HCT116 (cell line): ENCODE results near the gene PGM2.

ENCODE experiments used
- CBX3 ChIP-seq: IDR thresholded peaks from 2 replicates; pipeline ENCODE4 v1.6.1; 2012; ENCODE audit warnings: low read depth
- EGR1 ChIP-seq: IDR thresholded peaks from 2 replicates; pipeline ENCODE4 v1.6.1; 2012; ENCODE audit warnings: low read depth
- EZH2 ChIP-seq: fragments of 200-600 bp; sonication (generic); IDR thresholded peaks from 2 replicates; pipeline ENCODE4 v1.6.1; 2017; ENCODE audit warnings: antibody characterized with exemption, mixed run types
- EZH2phosphoT487 ChIP-seq: fragments of 200-600 bp; IDR thresholded peaks from 2 replicates; pipeline ENCODE4 v1.6.1; 2018; ENCODE audit warnings: antibody characterized with exemption, borderline replicate concordance
- JUND ChIP-seq: IDR thresholded peaks from 2 replicates; pipeline ENCODE4 v1.6.1; 2012
- POLR2A ChIP-seq: IDR thresholded peaks from 2 replicates; pipeline ENCODE4 v1.7.0; 2011; ENCODE audit warnings: borderline replicate concordance; ENCODE audit not compliant: insufficient read depth, insufficient read length; ENCODE audit errors: extremely low read depth
- POLR2AphosphoS5 ChIP-seq: IDR thresholded peaks from 2 replicates; pipeline ENCODE4 v1.6.1; 2011; ENCODE audit warnings: mild to moderate bottlenecking, low read depth, low read length, moderate library complexity
- RAD21 ChIP-seq: IDR thresholded peaks from 2 replicates; pipeline ENCODE4 v1.6.1; 2012; ENCODE audit warnings: low read depth, mild to moderate bottlenecking
- REST ChIP-seq: IDR thresholded peaks from 2 replicates; pipeline ENCODE4 v1.6.1; 2012; ENCODE audit warnings: low read depth
- ZBTB33 ChIP-seq: IDR thresholded peaks from 2 replicates; pipeline ENCODE4 v1.6.1; 2011; ENCODE audit warnings: mild to moderate bottlenecking, low read length, moderate library complexity; ENCODE audit not compliant: insufficient replicate concordance; ENCODE audit errors: extremely low read depth
- ZNF274 ChIP-seq: fragments of 200-500 bp; sonication (Bioruptor generic); IDR thresholded peaks from 2 replicates; pipeline ENCODE4 v1.6.1; 2014; ENCODE audit warnings: mild to moderate bottlenecking, low read depth, low read length, inconsistent platforms
- TF ChIP-seq, protein P1 (sequence below), 3 experiments: fragments of 200-600 bp in 1 of 3; sonication (generic) in 1 of 3; IDR thresholded peaks in 2 of 3; conservative IDR thresholded peaks in 1 of 3; 2 replicates each; pipeline ENCODE4 v1.5.1; 2012 to 2017; ENCODE audit warnings: low read depth in 2 of 3, low read length in 2 of 3, antibody characterized with exemption in 1 of 3, borderline replicate concordance in 1 of 3, control low read depth in 1 of 3, mild to moderate bottlenecking in 1 of 3, mixed read lengths in 1 of 3, mixed run types in 1 of 3, moderate library complexity in 1 of 3; ENCODE audit not compliant: insufficient read depth in 1 of 3

DNA sequence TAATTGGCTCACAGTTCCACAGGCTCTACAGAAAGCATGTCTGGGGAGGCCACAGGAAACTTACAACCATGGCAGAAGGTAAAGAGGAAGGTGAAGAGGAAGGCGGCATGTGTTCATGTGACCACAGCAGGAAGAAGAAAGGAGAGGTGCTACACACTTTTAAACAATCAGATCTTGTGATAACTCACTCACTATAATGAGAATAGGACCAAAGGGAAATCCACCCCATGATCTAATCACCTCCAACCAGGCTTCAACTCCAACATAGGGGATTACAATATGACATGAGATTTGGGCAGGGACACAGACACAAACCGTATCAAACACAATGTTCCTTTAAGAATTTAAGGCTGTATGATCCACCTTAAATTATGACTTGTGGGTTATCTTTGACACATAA lies 10.5 kb upstream of the PGM2 start:
- TF ChIP-seq, protein P1, sequence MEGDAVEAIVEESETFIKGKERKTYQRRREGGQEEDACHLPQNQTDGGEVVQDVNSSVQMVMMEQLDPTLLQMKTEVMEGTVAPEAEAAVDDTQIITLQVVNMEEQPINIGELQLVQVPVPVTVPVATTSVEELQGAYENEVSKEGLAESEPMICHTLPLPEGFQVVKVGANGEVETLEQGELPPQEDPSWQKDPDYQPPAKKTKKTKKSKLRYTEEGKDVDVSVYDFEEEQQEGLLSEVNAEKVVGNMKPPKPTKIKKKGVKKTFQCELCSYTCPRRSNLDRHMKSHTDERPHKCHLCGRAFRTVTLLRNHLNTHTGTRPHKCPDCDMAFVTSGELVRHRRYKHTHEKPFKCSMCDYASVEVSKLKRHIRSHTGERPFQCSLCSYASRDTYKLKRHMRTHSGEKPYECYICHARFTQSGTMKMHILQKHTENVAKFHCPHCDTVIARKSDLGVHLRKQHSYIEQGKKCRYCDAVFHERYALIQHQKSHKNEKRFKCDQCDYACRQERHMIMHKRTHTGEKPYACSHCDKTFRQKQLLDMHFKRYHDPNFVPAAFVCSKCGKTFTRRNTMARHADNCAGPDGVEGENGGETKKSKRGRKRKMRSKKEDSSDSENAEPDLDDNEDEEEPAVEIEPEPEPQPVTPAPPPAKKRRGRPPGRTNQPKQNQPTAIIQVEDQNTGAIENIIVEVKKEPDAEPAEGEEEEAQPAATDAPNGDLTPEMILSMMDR (IDR thresholded peaks at IDR 0.05 in 2 of 3, conservative IDR thresholded peaks at IDR 0.05 in 1 of 3; ENCODE audit: borderline replicate concordance in 1 of 3, insufficient read depth in 1 of 3, low read depth in 2 of 3, low read length in 2 of 3): no peak
- no peak for TF ChIP-seq ZNF274
- TF ChIP-seq POLR2A: no peak
- no peak for TF ChIP-seq EGR1
- TF ChIP-seq RAD21: no peak
- TF ChIP-seq REST: no peak
- TF ChIP-seq POLR2AphosphoS5: no peak
- TF ChIP-seq EZH2: no peak
- no peak for TF ChIP-seq CBX3
- no peak for TF ChIP-seq ZBTB33
- no peak for TF ChIP-seq JUND
- TF ChIP-seq EZH2phosphoT487: no peak
